ENCODE results near the gene KRTAP10-6.
"Not testable (repeated sequence)": the region's sequence is repeated elsewhere in the genome, so short reads cannot be mapped to it uniquely, and the experiment has no call there.

KRTAP10-6 gene

DNA sequence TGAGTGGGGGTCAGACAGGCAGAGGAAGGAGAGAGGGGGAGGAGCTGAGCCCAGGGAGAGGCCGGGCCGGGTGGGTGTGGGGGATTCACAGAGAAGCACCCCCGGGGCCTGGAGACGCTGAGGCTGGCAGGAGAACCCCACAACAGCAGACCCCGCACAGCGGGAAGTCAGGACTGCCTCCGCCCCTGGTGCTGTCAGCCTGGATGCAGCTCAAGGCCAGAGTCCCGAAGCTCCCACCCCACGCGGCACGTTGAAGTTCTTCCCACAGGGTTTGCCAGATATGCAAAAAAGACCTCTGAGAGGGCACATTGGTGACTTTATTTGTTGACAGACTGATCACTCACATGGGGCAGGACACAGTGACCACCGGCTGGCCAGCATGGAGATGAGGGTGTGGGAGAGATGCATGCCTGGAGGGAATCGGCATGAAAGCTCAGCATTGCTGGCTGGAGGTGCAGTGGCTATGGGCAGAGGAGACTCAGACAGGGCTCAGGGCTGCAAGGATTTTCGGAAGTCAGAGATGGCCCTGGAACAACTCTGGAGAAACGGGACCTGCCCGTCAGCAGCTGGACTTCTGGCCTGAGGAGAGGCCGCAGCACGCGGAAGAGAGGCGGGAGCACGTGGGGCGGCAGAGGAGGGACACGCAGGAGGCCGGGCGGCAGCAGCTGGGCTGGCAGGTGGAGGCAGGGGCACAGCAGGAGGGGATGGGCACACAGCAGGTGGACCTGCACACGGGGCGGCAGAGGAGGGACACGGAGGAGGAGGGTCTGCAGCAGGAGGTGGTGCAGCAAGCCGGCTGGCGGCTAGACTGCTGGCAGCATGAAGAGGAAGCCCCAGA, 34.6 kb downstream of the KRTAP10-6 start:
- no peak for DNase-seq

DNA sequence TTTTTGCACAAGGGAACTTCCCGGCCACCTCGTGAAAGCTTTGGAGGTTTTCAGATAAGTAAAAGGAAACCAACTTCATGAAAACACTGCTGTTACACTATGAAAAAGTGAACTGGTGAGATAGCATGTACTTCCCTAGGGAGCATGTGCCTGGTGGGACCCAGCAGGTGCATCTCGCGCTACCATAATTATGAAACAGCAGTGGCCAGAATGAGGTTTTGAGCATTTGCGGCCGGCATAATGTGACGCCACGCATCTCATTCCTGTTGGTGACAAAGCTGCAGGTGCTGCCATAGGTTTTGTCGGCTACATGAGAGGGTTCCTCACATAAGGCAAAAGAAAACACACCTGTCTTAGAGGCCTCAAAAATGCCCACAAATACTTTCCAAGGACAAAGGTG, 35.4 kb downstream of the KRTAP10-6 start:
- DNase-seq: no peak

DNA sequence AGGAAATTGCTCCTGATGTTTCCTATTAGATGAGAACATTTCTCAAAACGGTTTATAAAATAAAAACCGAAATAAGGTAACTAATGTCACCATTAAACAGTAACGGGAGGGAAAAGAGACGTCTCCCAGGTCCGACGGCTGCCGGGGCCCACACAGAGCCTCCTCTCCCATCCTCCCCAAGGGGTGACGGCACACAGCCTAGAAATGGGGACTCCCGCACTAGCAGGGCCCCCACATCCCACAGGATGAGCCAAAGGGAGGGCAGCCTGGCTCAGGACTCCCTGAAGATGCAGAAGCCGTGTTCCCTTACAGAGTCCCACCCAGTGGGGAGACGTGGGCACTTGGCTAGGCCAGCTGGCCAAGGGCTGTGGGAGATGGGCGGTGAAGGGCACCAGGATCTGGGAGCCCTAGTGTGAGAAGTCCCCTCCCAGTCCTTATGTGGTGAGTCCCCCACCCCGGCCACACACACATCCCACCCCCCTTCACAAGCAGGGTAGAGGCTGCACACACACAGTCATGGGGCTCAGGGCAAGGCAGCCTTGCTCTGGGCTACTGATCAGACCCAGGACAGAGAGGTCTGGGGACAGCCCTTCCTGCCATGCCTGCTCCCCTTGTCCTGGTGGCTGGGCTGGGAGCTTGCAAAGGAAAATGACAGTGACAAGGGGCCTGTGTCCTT, 37.0 kb downstream of the KRTAP10-6 start:
- DNase-seq: no peak

DNA sequence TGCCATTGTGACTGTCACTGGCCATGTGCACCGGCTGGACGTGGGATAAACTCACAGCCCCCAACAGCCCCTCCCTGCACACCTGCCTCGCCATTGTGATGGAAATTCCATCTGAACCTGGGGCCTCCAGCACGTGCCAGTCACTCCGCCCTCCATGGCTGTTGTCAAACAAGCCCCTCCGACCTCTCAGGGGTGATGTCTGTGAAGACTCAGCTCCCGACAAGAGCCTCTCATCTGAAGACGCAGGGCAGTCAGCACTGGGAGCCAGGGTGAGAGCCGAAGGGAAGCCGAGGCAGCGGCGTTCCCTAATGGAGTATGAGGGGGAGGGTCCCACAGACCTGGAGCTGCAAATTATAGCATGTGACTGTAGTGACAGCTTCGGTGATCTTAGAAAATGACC, 39.6 kb downstream of the KRTAP10-6 start:
- no peak for DNase-seq

DNA sequence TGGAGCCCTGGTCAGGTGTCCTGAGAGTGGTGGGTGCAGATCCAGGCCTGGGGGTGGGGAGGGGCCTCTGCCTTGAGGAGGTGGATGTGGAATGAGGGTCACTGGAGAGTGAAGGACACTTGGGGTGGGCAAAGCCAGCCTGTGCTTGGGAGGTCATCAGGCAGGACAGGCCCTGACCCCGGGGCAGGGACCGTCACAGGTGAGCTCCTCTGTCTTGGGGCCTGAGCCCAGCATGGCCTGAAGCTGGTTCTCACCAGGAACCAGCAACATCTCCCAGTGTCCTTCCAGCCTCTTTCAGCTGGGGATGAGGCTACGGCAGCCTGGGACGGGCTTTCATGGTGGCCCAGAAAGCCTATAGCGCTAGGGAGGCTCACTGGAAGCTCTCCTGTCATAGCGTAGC, 40.2 kb downstream of the KRTAP10-6 start:
- DNase-seq: no peak

DNA sequence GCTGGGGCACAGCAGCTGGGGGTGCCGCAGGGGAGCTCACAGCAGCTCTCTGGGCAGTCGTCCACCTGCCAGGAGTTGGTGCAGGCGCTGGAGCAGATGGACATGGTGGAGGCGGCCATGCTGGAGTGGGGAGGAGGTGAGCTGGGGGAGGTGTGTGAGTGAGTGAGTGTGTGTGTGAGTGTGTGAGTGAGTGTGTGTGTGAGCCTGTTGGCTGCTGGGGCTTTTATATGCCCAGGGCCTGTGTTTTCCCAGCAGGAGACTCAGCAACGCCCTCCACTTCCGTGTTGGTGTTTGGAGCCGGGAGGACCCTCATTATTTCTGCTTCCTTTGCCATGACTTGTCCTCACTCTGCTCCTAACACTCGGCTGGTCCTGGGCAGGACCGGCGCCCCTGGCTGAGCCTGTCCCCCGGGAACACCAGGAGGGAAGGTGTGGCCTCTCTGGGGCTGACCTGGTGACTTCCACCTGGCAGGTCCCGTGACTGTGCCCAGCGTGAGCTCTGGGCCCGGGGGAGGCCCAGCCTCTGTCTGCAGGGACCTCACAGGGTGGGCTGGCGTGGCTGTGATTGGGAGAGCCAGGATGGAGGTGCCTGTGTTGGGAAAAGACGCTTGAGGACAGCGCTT, 40.9 kb downstream of the KRTAP10-6 start, which contains the start of gene KRTAP10-2:
TSS of gene KRTAP10-2 (minus strand) at position 166 of the 622 bp plus-strand sequence. CDS start at position 119, 47 bp downstream.
- no peak for DNase-seq

DNA sequence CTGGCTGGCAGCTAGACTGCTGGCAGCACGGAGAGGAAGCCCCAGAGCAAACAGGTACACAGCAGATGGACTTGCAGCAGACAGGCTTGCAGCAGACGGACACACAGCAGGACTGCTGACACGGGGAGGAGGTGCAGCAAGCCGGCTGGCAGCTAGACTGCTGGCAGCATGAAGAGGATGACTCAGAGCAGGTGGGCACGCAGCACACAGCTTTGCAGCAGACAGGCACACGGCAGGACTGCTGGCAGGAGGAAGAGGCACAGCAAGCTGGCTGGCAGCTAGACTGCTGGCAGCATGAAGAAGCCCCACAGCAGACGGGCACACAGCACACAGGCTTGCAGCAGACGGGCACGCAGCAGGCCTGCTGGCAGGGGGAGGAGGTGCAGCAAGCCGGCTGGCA, 41.5 kb downstream of the KRTAP10-6 start:
- no peak for DNase-seq

DNA sequence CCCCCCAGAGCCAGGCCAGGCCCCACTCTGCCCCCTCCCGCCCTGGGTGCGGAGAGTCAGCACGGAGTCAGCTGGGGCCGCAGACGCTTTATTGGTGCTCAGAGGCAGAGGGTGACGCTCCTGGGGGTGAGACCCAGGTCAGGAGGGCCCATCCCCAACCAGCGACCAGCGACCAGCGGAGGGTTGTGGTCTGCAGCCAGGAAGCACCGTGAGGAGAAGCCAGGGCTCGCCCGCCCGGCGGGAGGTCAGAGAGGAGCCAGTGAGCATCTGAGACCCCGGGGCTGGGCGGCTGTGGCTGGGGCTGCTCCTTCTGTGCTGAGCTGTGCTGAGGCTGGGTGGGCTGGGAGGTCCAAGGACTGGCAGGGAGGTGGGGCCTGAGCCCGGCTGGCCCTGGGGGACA, 42.0 kb downstream of the KRTAP10-6 start:
- DNase-seq: not testable (repeated sequence)

DNA sequence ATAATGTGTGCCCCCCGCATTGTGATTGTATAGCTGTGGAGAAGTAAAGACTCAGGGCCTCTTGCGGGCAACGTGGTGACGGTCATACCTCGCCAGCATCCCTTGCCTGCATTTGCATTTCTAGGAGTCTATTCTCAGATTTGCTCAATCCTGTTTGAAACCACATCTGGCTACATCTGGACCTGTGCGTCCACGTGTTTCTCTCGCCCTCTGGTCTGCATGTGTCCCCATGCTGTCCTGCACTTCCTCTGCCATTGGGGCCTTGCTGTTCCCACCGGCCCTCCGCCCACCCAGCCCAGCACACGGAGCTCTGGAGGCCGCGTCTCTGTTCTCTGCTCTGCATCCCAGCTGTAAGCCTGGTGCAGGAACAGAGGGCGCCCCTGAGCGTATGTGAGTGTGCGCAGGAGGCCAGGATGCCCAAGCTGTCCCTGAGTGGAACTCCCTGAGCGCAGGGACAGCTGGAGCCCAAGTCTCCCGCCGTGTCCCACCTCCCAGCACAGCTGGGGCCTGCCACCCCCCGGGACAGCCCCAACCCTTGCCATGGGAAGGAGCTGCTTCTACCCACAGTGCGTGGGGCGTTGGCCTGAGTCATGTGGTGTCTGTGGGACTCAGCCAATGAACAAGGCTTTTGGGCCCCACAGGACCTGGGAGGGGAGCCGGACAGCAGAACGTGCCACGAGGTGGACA, 42.6 kb downstream of the KRTAP10-6 start:
- DNase-seq: no peak

DNA sequence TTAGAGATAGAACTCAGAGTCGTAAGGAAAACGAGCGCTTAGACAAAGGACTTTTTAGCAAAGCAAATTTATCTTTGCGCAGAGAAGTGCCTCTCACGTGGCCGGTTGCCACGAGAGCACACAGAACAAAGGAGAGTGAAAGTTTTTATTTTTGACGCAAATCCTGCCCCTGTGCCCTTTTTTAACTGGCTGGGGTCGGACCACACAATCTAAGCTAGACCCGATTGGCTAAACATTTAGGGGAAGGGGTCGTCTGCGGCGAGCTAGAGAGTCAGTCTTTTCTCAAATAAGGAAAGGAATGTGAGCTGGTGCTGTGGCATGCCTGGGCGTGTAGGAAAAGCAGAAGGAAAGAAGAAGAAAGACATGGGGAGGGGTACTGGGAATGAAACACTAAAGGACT, 43.4 kb downstream of the KRTAP10-6 start:
- DNase-seq: no peak

DNA sequence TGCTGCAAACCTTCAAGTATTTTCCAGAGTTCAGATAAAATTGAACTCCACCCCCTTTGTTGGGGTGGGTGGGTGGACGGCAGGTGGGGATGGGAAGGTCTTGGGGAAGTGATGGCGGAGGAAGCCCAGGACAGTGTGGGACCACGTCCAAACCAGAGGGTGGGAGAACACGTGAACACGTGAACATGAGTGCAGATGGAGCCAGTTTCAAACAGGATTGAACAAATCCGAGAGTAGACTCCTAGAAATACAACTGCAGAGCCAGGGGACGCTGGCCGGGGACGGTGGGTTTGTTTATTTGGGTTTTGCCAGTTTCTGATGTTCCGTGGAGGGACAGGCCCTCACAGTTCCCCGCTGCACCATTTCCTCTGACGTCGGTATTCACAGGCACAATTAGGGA, 43.9 kb downstream of the KRTAP10-6 start:
- DNase-seq: no peak

DNA sequence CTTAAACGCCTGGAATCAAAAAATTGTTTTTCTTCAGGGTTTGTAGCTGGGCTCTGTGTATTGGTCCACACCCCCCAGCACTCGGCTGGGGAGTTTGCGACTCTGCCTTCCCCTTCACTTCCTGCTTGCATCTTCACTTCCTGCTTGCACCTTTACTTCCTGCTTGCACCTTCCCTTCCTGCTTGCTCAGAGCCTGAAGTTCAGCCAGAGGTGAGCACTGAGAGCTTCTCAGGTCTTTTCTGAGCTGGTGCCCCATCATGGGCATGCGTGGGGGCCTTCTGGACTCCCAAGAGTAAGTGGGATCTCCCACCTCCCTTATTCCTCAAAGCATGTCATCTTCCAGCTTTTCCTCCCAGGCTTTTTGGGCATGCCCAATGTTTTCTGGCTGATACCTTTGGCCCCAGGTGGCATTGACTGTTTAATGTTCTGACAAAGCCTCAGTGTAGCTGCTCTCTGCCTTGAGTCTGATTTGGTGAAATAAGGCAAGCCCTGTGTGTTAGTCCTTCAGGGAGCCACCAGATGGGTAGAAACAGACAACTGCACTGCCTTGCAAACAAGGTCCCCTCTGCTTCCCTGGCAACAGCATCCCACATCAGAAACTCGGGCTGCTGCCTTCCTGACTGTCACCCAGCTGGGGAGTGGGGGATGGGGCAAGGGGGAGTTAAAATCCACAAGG, 44.5 kb downstream of the KRTAP10-6 start:
- DNase-seq: peak; percentile 47

DNA sequence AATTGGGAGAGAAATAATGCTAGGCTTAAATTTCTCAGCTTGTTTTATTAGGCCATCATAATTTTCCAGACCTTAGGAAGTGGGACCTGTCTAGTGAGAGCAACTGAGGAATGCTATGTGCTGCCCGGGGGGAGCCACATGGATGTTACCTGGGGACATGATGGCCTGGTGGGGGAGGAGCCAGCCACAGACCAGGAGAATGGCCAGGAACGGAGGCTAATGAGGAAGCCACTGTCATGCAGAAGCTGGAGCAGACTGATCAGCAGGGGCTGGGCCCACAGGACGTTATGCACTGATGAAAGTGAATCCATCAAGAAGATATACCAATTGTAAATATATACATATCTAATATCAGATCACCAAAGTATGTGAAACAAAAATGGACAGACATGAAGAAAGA, 47.7 kb downstream of the KRTAP10-6 start:
- no peak for DNase-seq

DNA sequence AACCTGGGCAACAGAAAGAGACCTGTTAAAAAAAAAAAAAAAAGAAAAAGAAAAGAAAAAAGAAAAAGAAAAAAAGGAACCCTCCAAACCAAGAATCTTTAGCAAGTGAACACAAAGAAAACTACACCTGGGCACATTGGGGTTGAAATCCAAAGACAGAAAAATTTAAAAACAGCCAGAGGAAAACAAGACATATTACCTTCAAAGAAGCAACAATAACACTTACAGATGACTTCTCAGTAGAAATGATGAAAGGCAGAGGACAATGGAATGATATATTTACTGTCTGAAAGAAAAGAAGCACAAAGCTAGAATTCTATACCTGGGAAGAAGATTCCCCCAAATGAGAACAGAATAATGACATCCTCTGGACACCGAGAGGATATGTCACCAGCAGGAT, 49.6 kb downstream of the KRTAP10-6 start:
- no peak for DNase-seq

Data from CD4-positive, alpha-beta T cell treated with Interleukin-15 for 1 hour (primary cell).